Measurements from ENCODE around the gene GIMAP8.
"Not testable (repeated sequence)": the region's sequence is repeated elsewhere in the genome, so short reads cannot be mapped to it uniquely, and the experiment has no call there.

GIMAP8 gene

DNA sequence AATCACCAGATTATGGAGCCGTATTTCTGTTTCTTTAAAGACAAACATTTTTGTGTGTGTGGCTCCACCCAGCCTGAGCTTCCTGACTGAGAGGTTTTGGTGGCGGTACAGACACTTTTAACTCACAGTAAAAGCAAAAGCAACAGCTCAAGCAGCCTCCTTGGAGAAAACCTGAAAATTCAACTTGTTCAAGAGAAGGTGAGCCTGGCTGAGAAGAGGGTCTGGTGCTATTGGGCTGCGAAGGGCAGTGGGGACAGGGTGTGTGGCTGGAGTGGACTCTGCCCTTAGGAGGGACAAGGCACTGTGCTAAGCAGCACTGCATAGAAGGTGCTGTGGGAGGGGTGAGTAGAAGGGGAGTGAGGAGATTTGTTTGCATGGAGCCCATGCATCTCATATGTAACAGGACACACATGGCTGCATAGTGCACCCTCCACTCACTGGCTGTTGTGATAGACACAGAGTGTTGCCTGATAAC lies 64.4 kb downstream of the GIMAP8 start, which contains the start of gene GIMAP7:
GIMAP7 (plus strand) TSS at position 125 of the 475 bp plus-strand sequence. CDS start 5,103 bp downstream, outside the sequence.
- no peak for DNase-seq (ENCODE audit: low spot score)

DNA sequence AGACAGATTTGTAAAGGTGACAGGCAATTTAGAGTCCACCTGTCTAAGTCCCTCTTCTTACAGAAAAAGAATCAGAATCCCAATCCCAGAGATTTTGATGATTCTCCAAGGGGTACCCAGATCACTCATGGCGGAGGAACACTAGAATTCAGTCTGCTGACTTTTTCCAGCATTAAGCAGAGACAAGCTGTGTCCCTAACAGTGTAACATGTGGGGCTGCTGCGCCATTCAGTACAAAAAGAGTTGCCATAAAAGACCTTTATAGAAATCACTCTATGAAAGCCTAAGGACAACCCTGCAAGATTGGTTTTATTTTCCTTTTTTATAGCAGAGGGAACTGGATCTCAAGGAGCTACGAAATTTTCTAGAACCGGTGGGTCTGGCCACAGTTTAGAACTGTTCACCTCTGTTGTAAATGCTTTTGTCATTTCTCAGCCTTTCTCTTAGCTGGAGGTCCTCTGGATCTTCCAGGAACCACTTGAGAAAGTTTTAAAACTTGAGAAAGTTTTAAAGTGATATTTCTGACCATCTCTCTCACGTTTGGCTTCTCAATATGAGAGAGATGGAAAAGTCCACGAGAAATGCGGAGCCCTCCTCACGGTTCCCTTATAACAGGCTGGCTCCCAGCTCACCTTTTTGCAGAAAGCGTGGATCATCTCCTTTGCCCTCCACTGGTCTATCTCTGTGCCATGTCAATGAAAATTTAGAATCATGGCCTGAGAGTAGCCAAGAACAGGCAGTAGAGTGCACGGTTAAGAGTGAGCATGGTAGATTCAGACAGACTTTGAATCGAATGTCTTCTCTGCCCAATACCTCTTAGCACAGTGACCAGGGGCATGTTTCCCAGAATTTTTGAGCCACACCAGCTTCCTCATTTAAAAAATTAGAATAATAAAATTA lies 65.1 kb downstream of the GIMAP8 start:
- DNase-seq (ENCODE audit: low spot score): no peak

DNA sequence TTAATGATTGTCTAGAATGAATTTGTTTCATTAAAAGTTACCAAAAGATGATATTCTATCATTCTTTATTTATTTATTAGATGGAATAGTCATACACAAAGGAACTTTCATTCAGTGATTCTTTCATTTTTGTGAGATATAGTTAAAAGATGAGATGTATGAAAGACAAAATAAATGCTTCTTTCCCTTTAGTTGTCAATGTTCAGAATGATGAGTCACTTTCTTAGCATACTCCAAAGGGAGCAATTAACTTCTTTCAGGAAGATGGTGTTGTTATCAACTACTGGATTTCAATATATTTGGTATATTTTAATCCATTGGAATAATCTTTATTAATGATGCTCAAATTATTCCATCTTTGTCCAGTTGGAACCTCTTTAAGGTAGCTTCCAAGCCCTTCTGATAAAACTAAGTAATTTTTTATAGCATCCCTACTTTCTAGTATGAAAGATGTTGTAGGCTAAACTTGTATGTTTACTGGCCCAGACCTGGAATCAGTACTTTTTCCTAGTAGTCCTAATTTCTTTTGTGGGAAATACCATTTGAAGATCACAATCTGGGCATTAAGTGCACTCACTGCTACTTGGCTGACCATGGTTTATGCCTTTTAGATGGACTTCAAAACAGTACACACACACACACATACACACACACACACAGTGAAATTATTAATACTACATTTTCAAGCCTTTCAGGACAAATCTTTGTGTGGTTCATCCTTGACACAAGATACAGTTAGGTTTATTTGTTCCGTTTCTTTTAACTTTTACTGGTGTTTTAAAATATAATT lies 66.7 kb downstream of the GIMAP8 start:
- DNase-seq (ENCODE audit: low spot score): no peak

DNA sequence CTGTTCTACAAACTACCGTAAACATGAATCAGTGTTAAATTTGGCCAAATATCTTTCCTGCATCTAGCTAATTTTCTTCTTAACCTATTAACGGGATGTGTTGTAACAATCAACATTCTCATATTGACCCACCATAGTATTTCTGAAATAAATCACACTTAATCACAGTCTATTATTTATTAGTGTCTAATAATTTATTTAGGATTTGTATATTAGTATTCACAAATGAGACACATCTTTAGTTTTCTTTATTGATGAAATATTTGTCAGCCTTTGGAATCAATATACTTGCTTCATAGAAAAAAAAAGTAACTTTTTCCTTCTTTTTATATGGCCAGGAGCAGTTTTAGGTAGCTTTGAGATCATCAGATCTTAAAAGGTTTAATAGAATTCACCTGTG lies 68.9 kb downstream of the GIMAP8 start:
- DNase-seq (ENCODE audit: low spot score): no peak

DNA sequence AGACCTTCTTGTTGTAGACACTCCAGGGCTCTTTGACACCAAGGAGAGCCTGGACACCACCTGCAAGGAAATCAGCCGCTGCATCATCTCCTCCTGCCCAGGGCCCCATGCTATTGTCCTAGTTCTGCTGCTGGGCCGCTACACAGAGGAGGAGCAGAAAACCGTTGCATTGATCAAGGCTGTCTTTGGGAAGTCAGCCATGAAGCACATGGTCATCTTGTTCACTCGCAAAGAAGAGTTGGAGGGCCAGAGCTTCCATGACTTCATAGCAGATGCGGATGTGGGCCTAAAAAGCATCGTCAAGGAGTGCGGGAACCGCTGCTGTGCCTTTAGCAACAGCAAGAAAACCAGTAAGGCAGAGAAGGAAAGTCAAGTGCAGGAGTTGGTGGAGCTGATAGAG lies 69.7 kb downstream of the GIMAP8 start:
- no peak for DNase-seq (ENCODE audit: low spot score)

DNA sequence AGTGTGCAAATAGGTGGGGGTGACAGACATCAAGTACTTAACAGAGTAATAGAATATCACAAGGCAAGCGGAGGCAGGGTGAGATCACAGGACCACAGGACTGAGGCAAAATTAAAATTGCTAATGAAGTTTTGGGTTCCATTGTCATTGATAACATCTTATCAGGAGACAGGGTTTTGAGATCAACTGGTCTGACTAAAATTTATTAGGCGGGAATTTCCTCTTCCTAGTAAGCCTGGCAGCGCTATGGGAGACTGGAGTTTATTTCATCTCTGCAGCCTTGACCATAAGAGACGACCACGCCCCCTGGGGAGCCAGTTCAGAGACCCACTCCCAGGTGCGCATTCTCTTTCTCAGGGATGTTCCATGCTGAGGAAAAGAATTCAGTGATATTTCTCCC lies 72.5 kb downstream of the GIMAP8 start:
- not testable (repeated sequence) for DNase-seq (ENCODE audit: low spot score)

DNA sequence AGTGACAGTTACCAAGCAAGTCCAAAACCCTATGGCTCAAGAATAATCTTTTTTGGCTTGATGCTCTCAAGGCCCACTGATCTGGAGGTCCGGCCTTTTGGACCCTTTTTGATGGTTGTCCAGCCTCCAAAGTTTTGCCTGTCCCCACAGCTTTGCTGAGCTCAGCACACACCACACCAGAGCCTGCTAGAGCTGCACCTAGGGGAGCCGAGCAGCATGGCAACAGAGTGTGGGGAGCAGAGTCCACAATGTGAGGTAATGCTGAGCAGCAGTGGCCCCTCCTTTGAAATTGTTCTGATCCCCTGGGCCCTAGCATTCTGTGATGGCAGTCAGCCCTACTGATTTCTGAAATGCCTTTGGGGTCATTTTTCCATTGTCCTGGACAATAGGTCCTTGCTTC lies 73.6 kb downstream of the GIMAP8 start:
- DNase-seq (ENCODE audit: low spot score): no peak

Measured in D341Med (cell line).